H1 (cell line): Measurements from ENCODE around the gene OGDH. TPM values are rescaled to one million over a fixed set of nuclear protein-coding genes. Genes with fewer than 3 reads are reported as not detected.

Experiments used
- CEBPB ChIP-seq: IDR thresholded peaks from 2 replicates; pipeline ENCODE4 v1.6.1; 2012; ENCODE audit warnings: low read depth, low read length
- CTBP2 ChIP-seq: IDR thresholded peaks from 2 replicates; pipeline ENCODE4 v1.7.0; 2011; ENCODE audit warnings: borderline replicate concordance, mild to moderate bottlenecking, moderate library complexity, mixed read lengths, low read length; ENCODE audit not compliant: insufficient read depth, insufficient read length
- EZH2 ChIP-seq: fragments of 200-600 bp; sonication (generic); IDR thresholded peaks from 2 replicates; pipeline ENCODE4 v1.7.1; 2012; ENCODE audit warnings: low read depth, mild to moderate bottlenecking, moderate library complexity, low read length, inconsistent platforms; ENCODE audit not compliant: severe bottlenecking
- POLR2A ChIP-seq, 2 experiments: IDR thresholded peaks; 1 replicate in 1 of 2; 2 replicates in 1 of 2; pipeline ENCODE4 v1.6.1; 2011; ENCODE audit warnings: low read depth in 2 of 2, low read length in 2 of 2, mild to moderate bottlenecking in 2 of 2; ENCODE audit errors: control extremely low read depth in 1 of 2
- polyA plus RNA-seq, 7 experiments: library from polyadenylated mRNA; depleted of rRNA in 3 of 7; stranded (reverse) in 5 of 7; unstranded in 2 of 7; fragments of >200 nt in 5 of 7; fragments of 200-250 nt in 2 of 7; gene quantifications; 1 replicate in 5 of 7; 2 replicates in 1 of 7; 4 replicates in 1 of 7; pipeline versions ENCODE4 v1.2.1 to v1.2.3, GENCODE V29; 2011 to 2013; ENCODE audit warnings: missing spikeins in 2 of 7, mixed read lengths in 2 of 7
- total RNA-seq: library from RNA; stranded (reverse); fragmentation: NEBNext Ultra II Directional; extraction: Animal tissue kit (Norgen Biotek cat#: 25700); gene quantifications from 2 replicates; pipeline ENCODE4 v1.2.1, GENCODE V29; 2021
- TF ChIP-seq, protein P1 (sequence below), 3 experiments: IDR thresholded peaks; 1 replicate in 2 of 3; 2 replicates in 1 of 3; pipeline versions ENCODE4 v1.5.1 to v1.6.1; 2011; ENCODE audit warnings: low read length in 3 of 3, mild to moderate bottlenecking in 3 of 3, inconsistent platforms in 2 of 3, low read depth in 1 of 3, moderate library complexity in 1 of 3; ENCODE audit not compliant: insufficient read depth in 1 of 3; ENCODE audit errors: control extremely low read depth in 1 of 3

OGDH gene
- total and polyA plus RNA-seq, 2 of the 8 experiments (the other 6 are each of a cell fraction or from before 2014, with no cell fraction given) = 71.6 to 91.6 TPM

DNA sequence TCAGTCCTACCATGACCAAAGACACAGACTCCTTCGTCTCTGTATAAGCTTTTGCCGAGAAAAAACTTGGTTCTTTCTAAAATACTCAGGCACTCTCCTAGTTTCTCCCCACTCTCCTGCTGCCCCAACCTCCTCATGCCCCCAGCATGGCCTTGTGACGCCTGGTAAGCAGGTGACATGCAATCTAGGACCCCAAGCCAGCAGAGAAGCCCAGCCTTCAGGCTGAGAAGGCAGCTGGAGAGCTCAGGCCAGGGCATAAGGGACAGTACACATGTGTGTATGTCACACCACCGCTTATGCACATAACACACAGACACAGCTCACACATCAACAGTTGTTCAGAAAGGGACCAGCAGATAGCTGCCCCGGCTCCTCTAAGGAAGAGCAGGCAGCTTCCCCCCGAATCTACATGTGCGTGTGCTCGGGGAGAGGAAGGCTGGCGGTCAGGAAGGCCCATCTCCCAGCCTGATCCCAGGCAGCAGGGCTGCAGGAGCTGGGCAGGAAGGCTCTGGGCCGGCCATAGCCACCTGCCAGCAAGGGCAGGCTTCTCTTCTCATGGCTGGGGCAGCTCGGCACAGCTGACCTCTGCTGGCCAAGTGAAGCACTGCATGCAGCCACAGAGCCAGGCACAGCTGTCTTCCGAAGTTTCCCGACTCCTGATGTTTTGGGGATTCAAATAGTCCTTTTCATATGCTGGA, 41.2 kb upstream of the OGDH start (continued):
- TF ChIP-seq CEBPB = no peak
- TF ChIP-seq, protein P1, sequence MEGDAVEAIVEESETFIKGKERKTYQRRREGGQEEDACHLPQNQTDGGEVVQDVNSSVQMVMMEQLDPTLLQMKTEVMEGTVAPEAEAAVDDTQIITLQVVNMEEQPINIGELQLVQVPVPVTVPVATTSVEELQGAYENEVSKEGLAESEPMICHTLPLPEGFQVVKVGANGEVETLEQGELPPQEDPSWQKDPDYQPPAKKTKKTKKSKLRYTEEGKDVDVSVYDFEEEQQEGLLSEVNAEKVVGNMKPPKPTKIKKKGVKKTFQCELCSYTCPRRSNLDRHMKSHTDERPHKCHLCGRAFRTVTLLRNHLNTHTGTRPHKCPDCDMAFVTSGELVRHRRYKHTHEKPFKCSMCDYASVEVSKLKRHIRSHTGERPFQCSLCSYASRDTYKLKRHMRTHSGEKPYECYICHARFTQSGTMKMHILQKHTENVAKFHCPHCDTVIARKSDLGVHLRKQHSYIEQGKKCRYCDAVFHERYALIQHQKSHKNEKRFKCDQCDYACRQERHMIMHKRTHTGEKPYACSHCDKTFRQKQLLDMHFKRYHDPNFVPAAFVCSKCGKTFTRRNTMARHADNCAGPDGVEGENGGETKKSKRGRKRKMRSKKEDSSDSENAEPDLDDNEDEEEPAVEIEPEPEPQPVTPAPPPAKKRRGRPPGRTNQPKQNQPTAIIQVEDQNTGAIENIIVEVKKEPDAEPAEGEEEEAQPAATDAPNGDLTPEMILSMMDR (IDR thresholded peaks at IDR 0.05; ENCODE audit: control extremely low read depth in 1 of 3, insufficient read depth in 1 of 3, low read depth in 1 of 3, low read length in 3 of 3) = peak; percentile 91 to 98 (median 96)
- no peak for TF ChIP-seq CTBP2
- no peak for TF ChIP-seq EZH2
- no peak for TF ChIP-seq POLR2A (IDR thresholded peaks at IDR 0.05; ENCODE audit: control extremely low read depth in 1 of 2, low read depth in 2 of 2, low read length in 2 of 2)
